OCI-LY7 (cell line): ENCODE data around the gene STXBP3.

Experiments used
- CTCF ChIP-seq: fragments of 200-600 bp; sonication (generic); conservative IDR thresholded peaks from 2 replicates; pipeline ENCODE4 v1.5.1; 2014; ENCODE audit warnings: mild to moderate bottlenecking, antibody characterized with exemption, low read length, moderate library complexity, mixed read lengths
- EZH2phosphoT487 ChIP-seq: fragments of 200-600 bp; sonication (generic); IDR thresholded peaks from 2 replicates; pipeline ENCODE4 v1.6.1; 2018; ENCODE audit warnings: low read depth, borderline replicate concordance, mild to moderate bottlenecking, mixed run types, antibody characterized with exemption, low read length, moderate library complexity, mixed read lengths

DNA sequence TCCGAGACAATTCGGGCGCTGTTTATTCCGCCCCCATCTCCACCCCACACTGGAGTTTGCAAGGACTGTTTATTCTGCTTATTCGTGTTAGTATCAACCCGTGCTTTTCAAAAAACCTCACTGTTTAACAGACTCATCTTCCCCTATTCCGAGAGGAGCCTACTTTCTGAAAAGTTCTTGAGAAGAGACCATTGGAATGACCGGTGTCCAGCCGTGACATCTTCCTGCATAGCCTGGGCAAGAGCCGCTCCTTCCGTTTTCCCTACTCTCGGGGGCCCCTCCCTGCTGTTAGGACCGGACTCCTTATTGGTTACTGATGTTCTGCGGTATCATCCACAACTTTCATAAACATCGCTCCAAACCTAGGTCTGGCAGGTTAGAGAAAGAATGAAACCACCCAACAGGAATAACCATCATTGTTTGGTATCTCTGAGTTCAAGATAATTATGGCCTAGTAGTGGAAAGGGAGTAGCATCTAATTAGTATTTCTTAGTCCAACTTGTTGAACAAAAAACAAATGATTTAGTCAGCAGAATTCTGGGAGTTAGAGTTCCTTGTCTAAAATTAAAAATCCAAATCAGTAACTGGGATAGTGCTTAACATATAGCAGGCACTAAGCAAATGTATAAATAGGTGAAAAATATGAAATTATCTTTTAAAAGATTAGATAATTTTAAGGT is 837 bp downstream of the STXBP3 start:
- TF ChIP-seq CTCF (no peak), EZH2phosphoT487 (no peak)
